ENCODE results near the gene CHID1.

DNA sequence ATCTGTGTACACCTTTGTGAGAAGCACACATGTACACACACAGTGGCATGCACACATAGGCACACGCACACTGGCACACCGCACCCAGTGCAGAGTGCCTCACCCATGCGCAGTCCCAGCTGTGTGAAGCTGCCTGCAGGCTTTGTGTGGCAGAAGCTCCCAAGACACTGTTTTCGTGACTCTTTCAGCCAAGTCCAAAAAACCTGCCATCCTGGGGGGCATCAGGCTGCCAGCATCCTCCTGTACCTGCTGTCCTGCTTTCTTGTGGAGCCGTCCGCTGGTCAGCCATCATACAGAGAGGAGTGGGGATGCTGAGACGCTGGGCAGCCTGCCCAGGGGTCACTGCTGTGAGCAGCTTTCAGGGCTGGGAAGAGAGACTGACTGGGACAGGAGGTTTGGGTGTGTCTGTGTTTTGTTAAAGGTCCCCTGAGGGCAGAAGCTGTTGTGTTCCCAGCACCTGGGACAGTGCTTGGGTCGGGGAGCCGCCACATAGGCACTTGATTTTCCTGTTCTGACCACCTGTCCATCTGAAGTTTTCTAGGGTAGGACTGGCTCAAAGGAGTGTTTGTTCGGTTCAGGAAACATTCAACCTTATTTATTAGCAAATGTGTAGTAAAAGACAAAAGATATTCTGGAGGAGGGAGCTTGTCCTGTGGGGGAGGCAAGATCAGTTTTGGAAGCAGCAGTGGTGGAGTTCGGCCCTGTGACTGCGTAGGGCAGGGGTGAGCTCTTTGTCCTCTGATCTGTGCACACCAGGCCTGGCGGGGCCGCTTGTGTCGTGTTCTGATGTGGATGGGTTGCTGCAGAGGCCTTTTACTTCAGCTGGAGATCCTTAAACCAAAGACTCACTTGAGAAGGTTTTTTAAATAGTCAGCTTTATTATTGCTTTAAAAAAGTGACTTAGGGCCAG lies 44.8 kb upstream of the CHID1 start:
- TF ChIP-seq, protein P1, sequence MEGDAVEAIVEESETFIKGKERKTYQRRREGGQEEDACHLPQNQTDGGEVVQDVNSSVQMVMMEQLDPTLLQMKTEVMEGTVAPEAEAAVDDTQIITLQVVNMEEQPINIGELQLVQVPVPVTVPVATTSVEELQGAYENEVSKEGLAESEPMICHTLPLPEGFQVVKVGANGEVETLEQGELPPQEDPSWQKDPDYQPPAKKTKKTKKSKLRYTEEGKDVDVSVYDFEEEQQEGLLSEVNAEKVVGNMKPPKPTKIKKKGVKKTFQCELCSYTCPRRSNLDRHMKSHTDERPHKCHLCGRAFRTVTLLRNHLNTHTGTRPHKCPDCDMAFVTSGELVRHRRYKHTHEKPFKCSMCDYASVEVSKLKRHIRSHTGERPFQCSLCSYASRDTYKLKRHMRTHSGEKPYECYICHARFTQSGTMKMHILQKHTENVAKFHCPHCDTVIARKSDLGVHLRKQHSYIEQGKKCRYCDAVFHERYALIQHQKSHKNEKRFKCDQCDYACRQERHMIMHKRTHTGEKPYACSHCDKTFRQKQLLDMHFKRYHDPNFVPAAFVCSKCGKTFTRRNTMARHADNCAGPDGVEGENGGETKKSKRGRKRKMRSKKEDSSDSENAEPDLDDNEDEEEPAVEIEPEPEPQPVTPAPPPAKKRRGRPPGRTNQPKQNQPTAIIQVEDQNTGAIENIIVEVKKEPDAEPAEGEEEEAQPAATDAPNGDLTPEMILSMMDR (IDR thresholded peaks at IDR 0.05), result no peak
- no peak for TF ChIP-seq POLR2A (IDR thresholded peaks at IDR 0.05)

Data from body of pancreas (tissue), 4 donors.